GM21423 (cell line): ENCODE measurements around the gene SUSD5.
"Not testable (repeated sequence)": the region's sequence is repeated elsewhere in the genome, so short reads cannot be mapped to it uniquely, and the experiment has no call there.

Experiments used
- ATAC-seq: cut with Tn5 transposase; IDR thresholded peaks from one replicate; pipeline ENCODE4 v1.9.1; 2021; ENCODE audit warnings: mild to moderate bottlenecking, moderate library complexity; ENCODE audit not compliant: unreplicated experiment

Gene SUSD5

GRCh38 chr3:33196538-33196937 lies 22.1 kb downstream of the SUSD5 start:
- no peak for ATAC-seq

GRCh38 chr3:33194303-33194702 lies 24.3 kb downstream of the SUSD5 start:
- ATAC-seq = no peak

- ATAC-seq = no peak
Observed at GRCh38 chr3:33187368-33187634, 31.3 kb downstream of the SUSD5 start.

GRCh38 chr3:33186524-33187367 lies 31.9 kb downstream of the SUSD5 start:
- ATAC-seq = no peak

GRCh38 chr3:33184863-33185262 lies 33.7 kb downstream of the SUSD5 start:
- no peak for ATAC-seq

- ATAC-seq = not testable (repeated sequence)
Observed at GRCh38 chr3:33181641-33182040, 37.0 kb downstream of the SUSD5 start.

GRCh38 chr3:33181229-33181628 lies 37.4 kb downstream of the SUSD5 start:
- ATAC-seq = no peak

GRCh38 chr3:33179132-33179531 lies 39.5 kb downstream of the SUSD5 start:
- ATAC-seq = no peak

- ATAC-seq = no peak
Observed at GRCh38 chr3:33174711-33175414, 43.7 kb downstream of the SUSD5 start.

GRCh38 chr3:33174095-33174494 lies 44.5 kb downstream of the SUSD5 start:
- ATAC-seq = no peak

- no peak for ATAC-seq
Observed at GRCh38 chr3:33173672-33174071, 44.9 kb downstream of the SUSD5 start.

GRCh38 chr3:33173103-33173502 lies 45.5 kb downstream of the SUSD5 start:
- ATAC-seq = no peak

GRCh38 chr3:33171580-33171979 lies 47.0 kb downstream of the SUSD5 start:
- no peak for ATAC-seq

GRCh38 chr3:33170531-33170930 lies 48.1 kb downstream of the SUSD5 start:
- ATAC-seq = no peak

- ATAC-seq = no peak
Observed at GRCh38 chr3:33167716-33168336, 50.8 kb downstream of the SUSD5 start.

GRCh38 chr3:33167284-33167683 lies 51.3 kb downstream of the SUSD5 start:
- ATAC-seq = no peak

GRCh38 chr3:33166095-33166494 lies 52.5 kb downstream of the SUSD5 start:
- ATAC-seq = no peak

GRCh38 chr3:33165372-33165771 lies 53.2 kb downstream of the SUSD5 start:
- ATAC-seq = no peak

GRCh38 chr3:33162621-33163020 lies 56.0 kb downstream of the SUSD5 start:
- not testable (repeated sequence) for ATAC-seq

GRCh38 chr3:33159981-33160380 lies 58.6 kb downstream of the SUSD5 start:
- no peak for ATAC-seq

- ATAC-seq = no peak
Observed at GRCh38 chr3:33159234-33159633, 59.4 kb downstream of the SUSD5 start.

- ATAC-seq = no peak
Observed at GRCh38 chr3:33155301-33155700, 63.3 kb downstream of the SUSD5 start.
